DND-41 (cell line): ENCODE data around the gene NTSR2.

ENCODE experiments used
- CTCF ChIP-seq: IDR thresholded peaks from 2 replicates; pipeline ENCODE4 v1.5.1; 2012; ENCODE audit warnings: borderline replicate concordance, low read length, moderate library complexity, mild to moderate bottlenecking; ENCODE audit not compliant: poor library complexity, severe bottlenecking; ENCODE audit errors: extremely low read depth
- EZH2 ChIP-seq: IDR thresholded peaks from 3 replicates; pipeline ENCODE4 v1.6.1; 2012; ENCODE audit warnings: borderline replicate concordance, low read depth, mild to moderate bottlenecking, moderate library complexity, low read length, inconsistent platforms; ENCODE audit not compliant: severe bottlenecking

- no peak for TF ChIP-seq CTCF
- no peak for TF ChIP-seq EZH2
Measured at GRCh38 chr2:11687736-11688135, 17.7 kb upstream of the NTSR2 start.
